Measurements from ENCODE around the gene CCNH. TPM values are rescaled to one million over a fixed set of nuclear protein-coding genes. Genes with fewer than 3 reads are reported as not detected.

CCNH gene
- total RNA-seq, 1 donor from 2014 or later = 53.7 TPM

- TF ChIP-seq CTCF (IDR thresholded peaks at IDR 0.05) = no peak
- Histone ChIP-seq H3K4me3 (no peak overlapping the region), H3K9me3 (no peaks in the 10 kb centered on the region), H3K27me3 (ENCODE audit: low read depth) (no peaks in the 10 kb centered on the region), H3K36me3 (peaks cover 65% of the 10 kb centered on the region), H3K4me1 (no peaks in the 10 kb centered on the region), H3K27ac (no peak overlapping the region)
- ATAC-seq (no peak), DNase-seq (no peak)
- intact Hi-C loops (cut with DNase I) = no loop called here
Measured at GRCh38 chr5:87367243-87367642, 45.5 kb downstream of the CCNH start.

DNA sequence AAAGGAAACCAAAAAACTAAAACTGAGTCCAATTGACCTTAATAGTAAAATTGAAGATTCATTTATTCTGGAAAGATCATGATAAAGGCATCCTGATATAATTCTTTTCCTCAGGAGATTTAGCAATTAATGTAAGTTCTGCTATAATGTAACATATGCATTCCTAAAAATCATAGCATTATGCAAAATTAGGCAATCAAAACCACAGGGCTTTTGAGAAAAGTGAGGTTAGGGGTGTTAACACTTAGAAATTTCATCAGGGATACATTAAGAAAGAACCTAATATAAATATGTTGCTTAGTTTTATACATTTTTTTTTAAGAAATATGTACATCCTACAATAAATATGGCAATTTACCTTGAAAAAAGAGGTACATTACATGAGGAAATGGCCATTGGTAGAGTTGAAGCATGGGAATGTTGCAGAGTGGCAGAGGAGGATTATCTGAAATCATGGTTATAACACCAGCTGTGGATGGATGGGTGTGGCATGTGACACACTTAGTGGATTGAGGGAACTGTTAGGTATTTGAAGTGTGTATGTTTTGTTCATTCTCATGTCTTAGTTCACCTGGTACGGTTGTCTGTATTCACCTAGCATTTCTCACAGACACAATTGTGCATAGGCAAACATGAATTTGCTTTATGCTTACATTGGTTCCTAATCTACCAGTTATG is 51.1 kb downstream of the CCNH start:
- no peak for TF ChIP-seq CTCF (IDR thresholded peaks at IDR 0.05)
- intact Hi-C loops (cut with DNase I) = no loop called here
- Histone ChIP-seq H3K36me3 (peaks cover 44% of the 10 kb centered on the region), H3K27ac (no peak overlapping the region), H3K4me3 (no peak overlapping the region), H3K9me3 (no peaks in the 10 kb centered on the region), H3K27me3 (ENCODE audit: low read depth) (no peaks in the 10 kb centered on the region), H3K4me1 (no peaks in the 10 kb centered on the region)
- DNase-seq (no peak), ATAC-seq (peak in 1 of 2 donors; percentile 29)

GRCh38 chr5:87361031-87361445 is 51.7 kb downstream of the CCNH start:
- no peak for TF ChIP-seq CTCF (IDR thresholded peaks at IDR 0.05)
- DNase-seq = no peak
- H3K4me3 ChIP-seq = no peak overlapping the region
- no peak for ATAC-seq
- peaks cover 38% of the 10 kb centered on the region for H3K36me3 ChIP-seq
- intact Hi-C loops (cut with DNase I) = no loop called here
- H3K9me3 ChIP-seq = no peaks in the 10 kb centered on the region
- no peak overlapping the region for H3K27ac ChIP-seq
- no peaks in the 10 kb centered on the region for H3K27me3 ChIP-seq (ENCODE audit: low read depth)
- no peaks in the 10 kb centered on the region for H3K4me1 ChIP-seq

- peaks cover 41% of the 10 kb centered on the region for H3K36me3 ChIP-seq
- H3K9me3 ChIP-seq = no peaks in the 10 kb centered on the region
- intact Hi-C loops (cut with DNase I) = no loop called here
- no peak overlapping the region for H3K27ac ChIP-seq
- no peak for ATAC-seq
- H3K4me1 ChIP-seq = no peaks in the 10 kb centered on the region
- H3K27me3 ChIP-seq (ENCODE audit: low read depth) = no peaks in the 10 kb centered on the region
- DNase-seq = no peak
- H3K4me3 ChIP-seq = no peak overlapping the region
- TF ChIP-seq CTCF (IDR thresholded peaks at IDR 0.05) = no peak
Measured at GRCh38 chr5:87360132-87360531, 52.6 kb downstream of the CCNH start.

DNA sequence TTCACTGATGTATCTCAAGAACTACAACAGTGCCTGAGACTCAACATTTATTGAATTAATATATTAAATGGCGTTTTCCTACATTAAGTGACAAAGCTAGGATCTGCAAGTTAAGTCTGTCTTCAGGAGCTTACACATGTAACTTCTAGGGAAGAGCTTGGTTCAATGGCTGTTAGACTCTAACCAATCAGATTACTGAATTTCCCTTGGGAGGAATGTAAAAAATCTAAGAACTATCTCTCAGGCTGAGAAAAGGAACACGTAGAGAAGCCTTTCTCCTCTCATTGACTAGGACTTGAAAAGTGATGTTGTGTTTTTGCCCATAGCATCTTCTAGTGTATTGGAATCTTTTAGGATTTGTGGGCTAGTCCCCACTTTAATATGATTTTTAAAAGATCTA is 53.6 kb downstream of the CCNH start:
- Histone ChIP-seq H3K9me3 (no peaks in the 10 kb centered on the region), H3K27me3 (ENCODE audit: low read depth) (no peaks in the 10 kb centered on the region), H3K27ac (no peak overlapping the region), H3K4me3 (no peak overlapping the region), H3K36me3 (peaks cover 40% of the 10 kb centered on the region), H3K4me1 (no peaks in the 10 kb centered on the region)
- DNase-seq (no peak), ATAC-seq (no peak)
- TF ChIP-seq CTCF (IDR thresholded peaks at IDR 0.05) = no peak
- intact Hi-C loops (cut with DNase I) = no loop called here

Measured in lower lobe of right lung (tissue), 2 donors.